CD4-positive, alpha-beta memory T cell (primary cell): ENCODE results near the gene ABCB1. TPM values are rescaled to one million over a fixed set of nuclear protein-coding genes. Genes with fewer than 3 reads are reported as not detected.

Source experiments
- CTCF ChIA-PET: fragments of 350-600 bp; sonication (Branson Sonifier 250); formaldehyde crosslinking; loops from one replicate; lab custom pipeline; 2021; ENCODE audit warnings: inconsistent platforms; ENCODE audit not compliant: partially characterized antibody; lab: Charles Lee
- POLR2A ChIA-PET: fragments of 350-600 bp; sonication (Branson Sonifier 250); formaldehyde crosslinking; loops from one replicate; lab custom pipeline; 2021; ENCODE audit not compliant: partially characterized antibody; lab: Charles Lee
- DNase-seq, 5 donors: peaks; one replicate each; pipeline versions ENCODE4 v3.0.0 to v3.0.0-alpha.2; 2020 to 2022; ENCODE audit warnings: mixed read lengths in 1 of 5
- H3K27ac ChIP-seq: one replicate; pipeline ENCODE4 v1.7.0; 2013; ENCODE audit warnings: low read depth, low read length
- H3K27me3 ChIP-seq: 2 replicates; pipeline ENCODE4 v1.7.0; 2013; ENCODE audit warnings: mild to moderate bottlenecking, low read length, moderate library complexity; ENCODE audit not compliant: insufficient read depth
- H3K36me3 ChIP-seq: 2 replicates; pipeline ENCODE4 v1.7.0; 2013; ENCODE audit warnings: mild to moderate bottlenecking, low read length, moderate library complexity; ENCODE audit not compliant: insufficient read depth
- H3K4me1 ChIP-seq: 2 replicates; pipeline ENCODE4 v1.7.0; 2013; ENCODE audit warnings: mild to moderate bottlenecking, low read length, moderate library complexity; ENCODE audit not compliant: insufficient read depth
- H3K4me3 ChIP-seq, 2 donors: one replicate each; pipeline ENCODE4 v1.7.0; 2013; ENCODE audit warnings: low read length in 2 of 2, mild to moderate bottlenecking in 1 of 2
- H3K9me3 ChIP-seq, 2 donors: one replicate each; pipeline ENCODE4 v1.7.0; 2013; ENCODE audit warnings: low read length in 2 of 2, control low read depth in 1 of 2; ENCODE audit not compliant: control insufficient read depth in 1 of 2
- H3K27ac Mint-ChIP-seq, 7 donors: one replicate each; pipeline ENCODE4 v1.8.0; 2020 to 2021; ENCODE audit warnings: mixed read lengths in 7 of 7, mild to moderate bottlenecking in 6 of 7, inconsistent platforms in 3 of 7, moderate library complexity in 3 of 7
- H3K27me3 Mint-ChIP-seq, 2 donors: one replicate each; pipeline ENCODE4 v1.8.0; 2020 to 2021; ENCODE audit warnings: mixed read lengths in 2 of 2
- H3K36me3 Mint-ChIP-seq, 2 donors: one replicate each; pipeline ENCODE4 v1.8.0; 2020 to 2021; ENCODE audit warnings: mixed read lengths in 2 of 2, inconsistent platforms in 1 of 2, mild to moderate bottlenecking in 1 of 2
- H3K4me1 Mint-ChIP-seq, 4 donors: one replicate each; pipeline ENCODE4 v1.8.0; 2020 to 2021; ENCODE audit warnings: mixed read lengths in 4 of 4, mild to moderate bottlenecking in 1 of 4
- H3K4me3 Mint-ChIP-seq, 8 donors: one replicate each; pipeline ENCODE4 v1.8.0; 2020 to 2021; ENCODE audit warnings: mixed read lengths in 8 of 8, mild to moderate bottlenecking in 7 of 8, moderate library complexity in 6 of 8, inconsistent platforms in 3 of 8
- H3K9me3 Mint-ChIP-seq, 8 donors: one replicate each; pipeline ENCODE4 v1.8.0; 2020 to 2021; ENCODE audit warnings: mixed read lengths in 8 of 8, mild to moderate bottlenecking in 5 of 8, inconsistent platforms in 3 of 8, moderate library complexity in 1 of 8
- intact Hi-C: fragments of 100-400 bp; cut with micrococcal nuclease; formaldehyde crosslinking; loops from one replicate; pipeline ENCODE4 v1.15.1; 2023
- polyA plus RNA-seq, 2 donors: library from polyadenylated mRNA; unstranded; fragments of 300-500 nt; fragmentation: Illumina TruSeq; gene quantifications; one replicate each; pipeline ENCODE4 v1.2.3, GENCODE V29; 2021
- total RNA-seq, 2 experiments: library from RNA; stranded (reverse); gene quantifications; one replicate each; pipeline ENCODE4 v1.2.3, GENCODE V29; 2021

The ABCB1 gene
- total and polyA plus RNA-seq, 4 experiments from 2014 or later, result 15.4 to 27.1 (median 23.4) TPM

DNA sequence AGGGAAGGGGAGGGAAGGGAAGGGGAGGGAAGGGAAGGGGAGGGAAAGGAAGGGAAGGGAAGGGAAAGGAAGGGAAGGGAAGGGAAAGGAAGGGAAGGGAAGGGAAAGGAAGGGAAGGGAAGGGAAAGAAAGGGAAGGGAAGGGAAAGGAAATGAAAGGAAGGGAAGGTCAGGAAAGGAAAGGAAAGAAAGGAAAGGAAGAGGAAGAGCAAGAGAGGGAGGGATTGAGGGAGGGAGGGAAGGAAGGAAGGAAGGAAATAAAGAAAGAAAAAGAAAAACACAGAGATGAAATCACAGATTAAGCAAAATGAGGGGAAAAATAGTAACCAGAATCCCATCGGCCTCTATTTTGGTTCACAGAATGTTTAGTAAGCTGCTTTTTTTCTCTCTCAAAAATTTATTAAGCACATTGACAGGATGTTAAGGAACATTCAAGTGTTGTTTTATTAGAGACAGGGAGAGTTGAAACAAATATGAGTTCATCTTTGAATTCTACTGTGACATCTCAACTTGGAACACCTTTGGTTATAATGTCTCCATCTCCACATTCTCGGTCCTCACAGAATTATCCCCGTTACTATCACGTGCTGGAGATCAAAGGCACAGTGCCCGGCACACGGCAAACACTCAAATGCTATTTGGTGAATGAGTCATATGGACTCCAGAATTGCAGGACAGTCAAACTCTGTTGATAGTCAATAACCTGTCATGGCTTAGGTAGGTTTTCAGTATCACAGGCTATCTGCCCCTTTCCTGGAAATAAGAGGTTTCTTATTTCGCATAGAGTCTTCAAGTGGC is 52.4 kb downstream of the ABCB1 start:
- H3K4me1 ChIP-seq, result no peaks in the 10 kb centered on the region
- Mint-ChIP-seq H3K4me1 (no peaks in the 10 kb centered on the region), H3K27me3 (peaks cover 0 to 3% of the 10 kb centered on the region in 2 donors), H3K9me3 (no peaks in the 10 kb centered on the region), H3K36me3 (peaks cover 4 to 16% of the 10 kb centered on the region in 2 donors), H3K27ac (no peak overlapping the region), H3K4me3 (no peak overlapping the region)
- no peak overlapping the region for H3K27ac ChIP-seq
- H3K27me3 ChIP-seq, result no peaks in the 10 kb centered on the region
- intact Hi-C loops, result no loop called here
- no peak overlapping the region for H3K4me3 ChIP-seq
- POLR2A ChIA-PET, result no interaction called here
- CTCF ChIA-PET, result no interaction called here
- no peak for DNase-seq
- no peaks in the 10 kb centered on the region for H3K9me3 ChIP-seq
- no peaks in the 10 kb centered on the region for H3K36me3 ChIP-seq

DNA sequence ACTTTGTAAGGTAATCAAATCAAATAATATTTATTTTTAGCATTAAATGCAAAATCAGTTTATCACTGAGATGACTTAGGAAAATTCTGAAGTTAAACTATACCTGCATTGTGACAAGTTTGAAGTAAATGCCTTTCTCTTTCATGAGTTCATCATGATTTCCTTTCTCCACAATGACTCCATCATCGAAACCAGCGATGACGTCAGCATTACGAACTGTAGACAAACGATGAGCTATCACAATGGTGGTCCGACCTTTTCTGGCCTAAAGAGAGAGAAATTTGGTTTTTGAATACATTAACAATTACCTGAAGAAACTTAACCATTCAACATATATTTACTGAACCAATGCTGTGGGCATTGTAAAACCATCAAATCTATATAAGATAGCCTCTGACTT is 54.9 kb downstream of the ABCB1 start:
- ChIA-PET CTCF (no interaction called here), POLR2A (no interaction called here)
- intact Hi-C loops, result no loop called here
- Mint-ChIP-seq H3K4me1 (no peaks in the 10 kb centered on the region), H3K4me3 (no peak overlapping the region), H3K36me3 (peaks cover 4 to 16% of the 10 kb centered on the region in 2 donors), H3K27me3 (peaks cover 0 to 3% of the 10 kb centered on the region in 2 donors), H3K27ac (no peak overlapping the region), H3K9me3 (no peaks in the 10 kb centered on the region)
- Histone ChIP-seq H3K4me1 (no peaks in the 10 kb centered on the region), H3K9me3 (no peaks in the 10 kb centered on the region), H3K27me3 (no peaks in the 10 kb centered on the region), H3K27ac (no peak overlapping the region), H3K4me3 (no peak overlapping the region), H3K36me3 (no peaks in the 10 kb centered on the region)
- DNase-seq, result no peak

DNA sequence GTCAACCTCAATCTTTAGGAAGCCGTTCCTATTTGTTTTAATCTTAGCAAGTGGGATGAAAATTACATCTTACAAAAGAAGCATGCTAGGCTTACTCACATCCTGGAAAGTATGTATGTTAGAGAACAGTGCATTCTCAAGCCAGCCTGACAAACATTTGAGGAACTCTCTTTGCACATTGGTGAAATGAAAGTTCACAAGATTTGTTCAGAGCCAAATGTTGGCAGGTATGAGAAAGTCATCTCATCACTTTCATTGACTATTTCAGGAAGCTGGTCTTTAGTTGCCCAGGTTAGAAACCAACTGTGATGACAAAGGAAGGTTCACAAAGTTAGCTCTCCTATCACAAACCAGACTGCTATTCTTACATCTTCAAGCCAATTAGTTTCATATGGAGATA is 57.1 kb downstream of the ABCB1 start:
- DNase-seq, result no peak
- no peaks in the 10 kb centered on the region for H3K9me3 Mint-ChIP-seq
- H3K27me3 ChIP-seq, result no peaks in the 10 kb centered on the region
- intact Hi-C loops, result no loop called here
- H3K36me3 ChIP-seq, result no peaks in the 10 kb centered on the region
- no peaks in the 10 kb centered on the region for H3K4me1 Mint-ChIP-seq
- H3K27me3 Mint-ChIP-seq, result peaks cover 1 to 3% of the 10 kb centered on the region in 2 donors
- peaks cover 4 to 11% of the 10 kb centered on the region in 2 donors for H3K36me3 Mint-ChIP-seq
- H3K4me3 ChIP-seq, result no peak overlapping the region
- no peak overlapping the region for H3K27ac ChIP-seq
- H3K27ac Mint-ChIP-seq, result no peak overlapping the region
- POLR2A ChIA-PET, result no interaction called here
- no peaks in the 10 kb centered on the region for H3K9me3 ChIP-seq
- H3K4me3 Mint-ChIP-seq, result no peak overlapping the region
- H3K4me1 ChIP-seq, result no peaks in the 10 kb centered on the region
- CTCF ChIA-PET, result no interaction called here

DNA sequence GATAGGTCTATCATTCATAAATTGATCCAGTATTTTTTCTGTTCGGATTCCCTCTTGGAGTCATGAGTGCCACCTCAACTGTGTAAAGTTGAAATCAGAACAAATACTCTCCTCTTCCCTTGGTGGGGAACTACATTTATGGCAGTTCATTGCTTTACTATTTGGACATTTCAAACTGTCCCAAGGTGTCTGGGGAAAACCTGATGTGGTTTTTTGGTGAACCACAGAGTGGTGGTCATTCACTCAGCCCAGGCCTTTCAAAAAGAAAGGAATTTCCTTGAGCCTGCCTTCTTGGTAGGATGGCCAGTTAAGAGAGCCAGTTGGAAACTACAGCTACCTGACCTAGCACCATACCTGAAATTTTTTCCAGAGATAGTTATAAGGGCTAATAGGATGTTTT is 59.0 kb downstream of the ABCB1 start:
- no peaks in the 10 kb centered on the region for H3K9me3 Mint-ChIP-seq
- DNase-seq, result no peak
- ChIA-PET POLR2A (no interaction called here), CTCF (no interaction called here)
- Histone ChIP-seq H3K27me3 (no peaks in the 10 kb centered on the region), H3K4me1 (no peaks in the 10 kb centered on the region), H3K4me3 (no peak overlapping the region), H3K27ac (no peak overlapping the region), H3K9me3 (no peaks in the 10 kb centered on the region), H3K36me3 (no peaks in the 10 kb centered on the region)
- peaks cover 3 to 7% of the 10 kb centered on the region in 2 donors for H3K27me3 Mint-ChIP-seq
- H3K36me3 Mint-ChIP-seq, result peaks cover 4 to 13% of the 10 kb centered on the region in 2 donors
- intact Hi-C loops, result no loop called here
- H3K4me3 Mint-ChIP-seq, result no peak overlapping the region
- no peaks in the 10 kb centered on the region for H3K4me1 Mint-ChIP-seq
- H3K27ac Mint-ChIP-seq, result no peak overlapping the region

DNA sequence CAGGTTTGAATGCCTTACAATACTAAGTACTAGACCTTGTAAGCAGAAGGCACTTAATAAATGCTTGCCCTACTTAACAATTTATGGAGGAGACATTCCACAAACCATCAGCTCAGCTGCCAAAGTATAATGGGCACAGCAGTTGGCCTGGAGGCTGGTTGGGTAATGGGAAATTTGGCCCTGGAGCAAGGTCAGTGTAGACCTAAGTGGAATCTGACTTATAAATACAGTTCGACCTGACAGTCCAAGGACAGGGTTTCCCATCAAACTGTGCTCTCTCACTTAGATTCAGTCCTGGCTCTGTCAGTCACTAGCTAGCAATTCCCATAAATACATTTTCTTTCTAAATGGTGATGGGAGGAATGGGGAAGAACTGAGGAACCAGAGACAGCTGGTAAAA is 62.6 kb downstream of the ABCB1 start:
- H3K4me1 ChIP-seq, result no peaks in the 10 kb centered on the region
- H3K9me3 ChIP-seq, result no peaks in the 10 kb centered on the region
- no peak overlapping the region for H3K4me3 ChIP-seq
- Mint-ChIP-seq H3K27ac (no peak overlapping the region), H3K9me3 (peaks cover 0 to 1% (median 0%) of the 10 kb centered on the region in 8 donors), H3K4me1 (no peaks in the 10 kb centered on the region), H3K36me3 (peaks cover 0 to 3% of the 10 kb centered on the region in 2 donors), H3K4me3 (no peak overlapping the region), H3K27me3 (peaks cover 3 to 5% of the 10 kb centered on the region in 2 donors)
- H3K27ac ChIP-seq, result no peak overlapping the region
- no peaks in the 10 kb centered on the region for H3K27me3 ChIP-seq
- POLR2A ChIA-PET, result no interaction called here
- no peak for DNase-seq
- intact Hi-C loops, result no loop called here
- CTCF ChIA-PET, result no interaction called here
- H3K36me3 ChIP-seq, result no peaks in the 10 kb centered on the region

DNA sequence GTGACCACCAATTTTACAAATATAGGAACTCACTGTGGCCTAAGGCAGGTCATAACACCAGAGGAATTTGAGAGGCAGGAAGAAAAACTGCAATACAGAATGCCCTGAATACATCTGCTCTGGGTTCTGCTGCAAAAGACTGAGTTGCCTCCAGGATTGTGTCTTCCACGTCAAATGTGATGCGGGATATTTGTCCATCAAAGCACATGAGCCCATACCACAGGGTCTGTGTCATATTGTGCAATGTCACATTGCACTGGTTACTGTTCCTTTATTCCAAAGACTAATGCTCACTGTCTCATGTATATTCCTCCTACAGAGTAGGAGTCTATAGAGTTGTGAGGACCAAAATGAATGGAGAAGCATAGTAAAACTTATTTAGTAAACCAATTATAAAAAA is 66.6 kb downstream of the ABCB1 start:
- H3K36me3 Mint-ChIP-seq, result peaks cover 0 to 7% of the 10 kb centered on the region in 2 donors
- POLR2A ChIA-PET, result no interaction called here
- no peaks in the 10 kb centered on the region for H3K27me3 ChIP-seq

DNA sequence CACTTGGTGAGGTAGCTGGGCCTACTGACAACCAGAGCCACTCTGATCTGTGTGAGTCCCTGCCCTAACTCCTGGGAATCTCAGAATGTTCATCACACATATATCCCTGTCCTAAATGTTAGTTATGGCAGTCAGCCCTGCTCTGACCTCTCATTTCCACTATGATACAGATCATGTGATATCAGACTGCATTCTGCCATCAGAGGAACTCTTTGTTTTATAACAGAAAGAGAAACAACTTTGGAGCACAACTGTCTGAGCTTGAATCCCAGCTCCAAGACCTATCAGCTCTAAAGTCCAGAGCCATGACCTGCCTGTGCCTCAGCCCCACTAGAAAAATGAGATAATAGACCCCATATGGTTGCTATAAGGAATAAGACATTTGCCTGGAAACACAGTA is 70.6 kb downstream of the ABCB1 start:
- no peak for DNase-seq
- Mint-ChIP-seq H3K9me3 (peaks cover 0 to 1% (median 0%) of the 10 kb centered on the region in 8 donors), H3K36me3 (peaks cover 6 to 10% of the 10 kb centered on the region in 2 donors), H3K27me3 (no peaks in the 10 kb centered on the region), H3K27ac (no peak overlapping the region), H3K4me3 (no peak overlapping the region), H3K4me1 (no peaks in the 10 kb centered on the region)
- H3K27ac ChIP-seq, result no peak overlapping the region
- POLR2A ChIA-PET, result no interaction called here
- intact Hi-C loops, result no loop called here
- no peaks in the 10 kb centered on the region for H3K4me1 ChIP-seq
- no peak overlapping the region for H3K4me3 ChIP-seq
- no peaks in the 10 kb centered on the region for H3K9me3 ChIP-seq
- CTCF ChIA-PET, result no interaction called here
- no peaks in the 10 kb centered on the region for H3K36me3 ChIP-seq
- H3K27me3 ChIP-seq, result no peaks in the 10 kb centered on the region

More for the DNA sequence above, 66.6 kb downstream of the ABCB1 start:
- intact Hi-C loops, result no loop called here
- no peaks in the 10 kb centered on the region for H3K9me3 ChIP-seq
- CTCF ChIA-PET, result no interaction called here
- DNase-seq, result no peak
- H3K27ac Mint-ChIP-seq, result no peak overlapping the region
- H3K27ac ChIP-seq, result no peak overlapping the region
- H3K4me1 Mint-ChIP-seq, result no peaks in the 10 kb centered on the region
- peaks cover 3 to 5% of the 10 kb centered on the region in 2 donors for H3K27me3 Mint-ChIP-seq
- H3K9me3 Mint-ChIP-seq, result peaks cover 0 to 1% (median 0%) of the 10 kb centered on the region in 8 donors
- no peak overlapping the region for H3K4me3 ChIP-seq
- H3K4me3 Mint-ChIP-seq, result no peak overlapping the region
- no peaks in the 10 kb centered on the region for H3K36me3 ChIP-seq
- no peaks in the 10 kb centered on the region for H3K4me1 ChIP-seq
